HG02981 (cell line): Measurements from ENCODE around the gene MARS2.
"Not testable (repeated sequence)": the region's sequence is repeated elsewhere in the genome, so short reads cannot be mapped to it uniquely, and the experiment has no call there.

Experiments used
- ATAC-seq: cut with Tn5 transposase; IDR thresholded peaks from one replicate; pipeline ENCODE4 v1.9.1; 2021; ENCODE audit warnings: mild to moderate bottlenecking, moderate library complexity; ENCODE audit not compliant: unreplicated experiment

The MARS2 gene

GRCh38 chr2:197705121-197705911 lies at the start of gene MARS2:
Gene MARS2, plus strand, starts transcription at chr2:197705369. Its CDS starts 37 bp downstream, at chr2:197705406.
- ATAC-seq, result peak; percentile 89

- no peak for ATAC-seq
Observed at GRCh38 chr2:197657562-197657961, 47.6 kb upstream of the MARS2 start.

- ATAC-seq, result no peak
Observed at GRCh38 chr2:197661626-197662025, 43.5 kb upstream of the MARS2 start.

- no peak for ATAC-seq
Observed at GRCh38 chr2:197666277-197666676, 38.9 kb upstream of the MARS2 start.

GRCh38 chr2:197668296-197668695 lies 36.9 kb upstream of the MARS2 start:
- ATAC-seq, result no peak

- no peak for ATAC-seq
Observed at GRCh38 chr2:197669077-197669476, 36.1 kb upstream of the MARS2 start.

GRCh38 chr2:197672371-197672893 lies 32.7 kb upstream of the MARS2 start:
- no peak for ATAC-seq

GRCh38 chr2:197673106-197673505 lies 32.1 kb upstream of the MARS2 start:
- ATAC-seq, result no peak

GRCh38 chr2:197673606-197674005 lies 31.6 kb upstream of the MARS2 start:
- no peak for ATAC-seq

- ATAC-seq, result no peak
Observed at GRCh38 chr2:197674060-197674459, 31.1 kb upstream of the MARS2 start.

- no peak for ATAC-seq
Observed at GRCh38 chr2:197674591-197674990, 30.6 kb upstream of the MARS2 start.

- no peak for ATAC-seq
Observed at GRCh38 chr2:197675246-197675645, 29.9 kb upstream of the MARS2 start, which contains the start of gene RFTN2. Gene RFTN2, minus strand, starts transcription at chr2:197675587. Its CDS starts 129 bp downstream, at chr2:197675458.

GRCh38 chr2:197675711-197676188 lies 29.4 kb upstream of the MARS2 start:
- ATAC-seq, result no peak

- no peak for ATAC-seq
Observed at GRCh38 chr2:197677056-197677455, 28.1 kb upstream of the MARS2 start.

- no peak for ATAC-seq
Observed at GRCh38 chr2:197677483-197677882, 27.7 kb upstream of the MARS2 start.

- ATAC-seq, result not testable (repeated sequence)
Observed at GRCh38 chr2:197695206-197695605, 10.0 kb upstream of the MARS2 start.

GRCh38 chr2:197695971-197696370 lies 9.2 kb upstream of the MARS2 start:
- ATAC-seq, result not testable (repeated sequence)

- ATAC-seq, result not testable (repeated sequence)
Observed at GRCh38 chr2:197696571-197696970, 8.6 kb upstream of the MARS2 start.

- ATAC-seq, result not testable (repeated sequence)
Observed at GRCh38 chr2:197699724-197700123, 5.4 kb upstream of the MARS2 start.

GRCh38 chr2:197700960-197701359 lies 4.2 kb upstream of the MARS2 start:
- no peak for ATAC-seq

GRCh38 chr2:197704434-197705120 lies 592 bp upstream of the MARS2 start:
- ATAC-seq, result peak; percentile 27
